DOHH2 (cell line): ENCODE data around the gene NREP.

Experiments used
- H3F3A ChIP-seq: fragments of 200-600 bp; sonication (generic), shearing (Covaris generic); 2 replicates; pipeline ENCODE4 v1.6.0; 2016; ENCODE audit warnings: antibody characterized with exemption, mild to moderate bottlenecking; ENCODE audit not compliant: control insufficient read depth, insufficient read depth
- H3K27ac ChIP-seq: fragments of 200-600 bp; sonication (generic); 2 replicates; pipeline ENCODE4 v1.5.1; 2014; ENCODE audit warnings: low read depth, mild to moderate bottlenecking, low read length, moderate library complexity
- H3K27me3 ChIP-seq: fragments of 200-600 bp; sonication (generic); 2 replicates; pipeline ENCODE4 v1.6.1; 2014; ENCODE audit warnings: mild to moderate bottlenecking, low read length, mixed read lengths; ENCODE audit not compliant: control insufficient read depth
- H3K36me3 ChIP-seq: fragments of 200-600 bp; sonication (generic); 2 replicates; pipeline ENCODE4 v1.6.1; 2014; ENCODE audit warnings: mild to moderate bottlenecking, low read length, moderate library complexity, mixed read lengths; ENCODE audit not compliant: control insufficient read depth
- H3K4me1 ChIP-seq: fragments of 200-600 bp; sonication (generic); 2 replicates; pipeline ENCODE4 v1.6.1; 2014; ENCODE audit warnings: mild to moderate bottlenecking, low read length, mixed read lengths; ENCODE audit not compliant: control insufficient read depth
- H3K4me2 ChIP-seq: fragments of 200-600 bp; sonication (generic); 2 replicates; pipeline ENCODE4 v1.6.0; 2014; ENCODE audit warnings: mild to moderate bottlenecking, low read length, moderate library complexity
- H3K4me3 ChIP-seq: fragments of 200-600 bp; sonication (generic); 2 replicates; pipeline ENCODE4 v1.5.1; 2014; ENCODE audit warnings: mild to moderate bottlenecking, low read length, mixed read lengths
- H3K79me2 ChIP-seq: fragments of 200-600 bp; sonication (generic); 2 replicates; pipeline ENCODE4 v1.6.1; 2014; ENCODE audit warnings: mild to moderate bottlenecking, low read length, mixed read lengths; ENCODE audit not compliant: control insufficient read depth
- H3K9me2 ChIP-seq: fragments of 200-600 bp; sonication (generic); replicated peaks from 2 replicates; pipeline ENCODE4 v1.6.1; 2014; ENCODE audit warnings: mild to moderate bottlenecking, low read length, mixed read lengths; ENCODE audit not compliant: control insufficient read depth
- H3K9me3 ChIP-seq: fragments of 200-600 bp; sonication (generic); 2 replicates; pipeline ENCODE4 v1.6.1; 2014; ENCODE audit warnings: antibody characterized with exemption, low read length, mixed read lengths; ENCODE audit not compliant: control insufficient read depth, insufficient read depth
- H4K20me1 ChIP-seq: fragments of 200-600 bp; sonication (generic); 2 replicates; pipeline ENCODE4 v1.6.0; 2014; ENCODE audit warnings: low read depth, mild to moderate bottlenecking, antibody characterized with exemption, low read length, moderate library complexity; ENCODE audit not compliant: control insufficient read depth, insufficient read depth
- CTCF ChIP-seq: fragments of 200-600 bp; sonication (generic); IDR thresholded peaks from one replicate; pipeline ENCODE4 v1.5.1; 2014; ENCODE audit warnings: antibody characterized with exemption, mild to moderate bottlenecking, low read depth, low read length; ENCODE audit not compliant: poor library complexity, severe bottlenecking
- EZH2phosphoT487 ChIP-seq: fragments of 200-600 bp; sonication (generic); IDR thresholded peaks from 2 replicates; pipeline ENCODE4 v1.6.1; 2017; ENCODE audit warnings: borderline replicate concordance, mild to moderate bottlenecking, antibody characterized with exemption, low read length, moderate library complexity, mixed read lengths

Gene NREP

GRCh38 chr5:111735583-111736270 lies 21.3 kb downstream of the NREP start:
- no peaks in the 10 kb centered on the region for H3K4me1 ChIP-seq
- H3K4me3 ChIP-seq = no peak overlapping the region
- H3K9me2 ChIP-seq = no peaks in the 10 kb centered on the region
- TF ChIP-seq CTCF (no peak), EZH2phosphoT487 (no peak)
- no peaks in the 10 kb centered on the region for H3K27me3 ChIP-seq
- no peak overlapping the region for H3K27ac ChIP-seq
- H3K9me3 ChIP-seq = no peaks in the 10 kb centered on the region
- no peaks in the 10 kb centered on the region for H3K79me2 ChIP-seq
- peaks cover 45% of the 10 kb centered on the region for H3K36me3 ChIP-seq
- H3K4me2 ChIP-seq = no peak overlapping the region
- no peaks in the 10 kb centered on the region for H4K20me1 ChIP-seq
- H3F3A ChIP-seq = no peaks in the 10 kb centered on the region

- no peaks in the 10 kb centered on the region for H3F3A ChIP-seq
- no peaks in the 10 kb centered on the region for H3K9me3 ChIP-seq
- H3K4me1 ChIP-seq = no peaks in the 10 kb centered on the region
- H3K79me2 ChIP-seq = no peaks in the 10 kb centered on the region
- no peaks in the 10 kb centered on the region for H3K9me2 ChIP-seq
- H3K4me3 ChIP-seq = no peak overlapping the region
- no peaks in the 10 kb centered on the region for H3K27me3 ChIP-seq
- H3K36me3 ChIP-seq = peaks cover 46% of the 10 kb centered on the region
- no peak overlapping the region for H3K27ac ChIP-seq
- no peak overlapping the region for H3K4me2 ChIP-seq
- TF ChIP-seq CTCF (no peak), EZH2phosphoT487 (no peak)
- no peaks in the 10 kb centered on the region for H4K20me1 ChIP-seq
These were observed 22.4 kb downstream of the NREP start for GRCh38 chr5:111734597-111734996.

- Histone ChIP-seq H3K4me3 (no peak overlapping the region), H3F3A (no peaks in the 10 kb centered on the region), H3K27me3 (no peaks in the 10 kb centered on the region), H3K4me1 (no peaks in the 10 kb centered on the region), H3K27ac (no peak overlapping the region), H3K9me3 (no peaks in the 10 kb centered on the region), H3K9me2 (no peaks in the 10 kb centered on the region), H3K4me2 (no peak overlapping the region), H3K36me3 (peaks cover 46% of the 10 kb centered on the region), H3K79me2 (no peaks in the 10 kb centered on the region), H4K20me1 (no peaks in the 10 kb centered on the region)
- no peak for TF ChIP-seq EZH2phosphoT487
- TF ChIP-seq CTCF = no peak
These were observed 23.0 kb downstream of the NREP start for GRCh38 chr5:111734013-111734412.
